Neuronal stem cell (in vitro differentiated cells): ENCODE data around the gene ZNF354C.

ENCODE experiments used
- DNase-seq: peaks from one replicate; pipeline ENCODE4 v3.0.0-alpha.2; 2013; ENCODE audit warnings: low spot score
- H2AFZ ChIP-seq: one replicate; pipeline ENCODE4 v1.6.1; 2013; ENCODE audit warnings: mild to moderate bottlenecking, low read length, inconsistent platforms
- H2AK5ac ChIP-seq: 2 replicates; pipeline ENCODE4 v1.6.1; 2013; ENCODE audit warnings: low read depth, mild to moderate bottlenecking, inconsistent platforms, low read length, moderate library complexity, mixed read lengths
- H2BK120ac ChIP-seq: 2 replicates; pipeline ENCODE4 v1.6.1; 2013; ENCODE audit warnings: low read depth, mild to moderate bottlenecking, inconsistent platforms, low read length, moderate library complexity, mixed read lengths
- H2BK12ac ChIP-seq: one replicate; pipeline ENCODE4 v1.6.1; 2013; ENCODE audit warnings: low read length, inconsistent platforms
- H2BK15ac ChIP-seq: 2 replicates; pipeline ENCODE4 v1.6.1; 2013; ENCODE audit warnings: mild to moderate bottlenecking, low read length, inconsistent platforms, mixed read lengths
- H2BK5ac ChIP-seq: one replicate; pipeline ENCODE4 v1.6.1; 2013; ENCODE audit warnings: inconsistent platforms, mild to moderate bottlenecking, low read length, moderate library complexity
- H3K14ac ChIP-seq: one replicate; pipeline ENCODE4 v1.6.1; 2013; ENCODE audit warnings: low read length, inconsistent platforms
- H3K18ac ChIP-seq: 2 replicates; pipeline ENCODE4 v1.6.1; 2013; ENCODE audit warnings: low read length, inconsistent platforms
- H3K23ac ChIP-seq: 2 replicates; pipeline ENCODE4 v1.6.1; 2013; ENCODE audit warnings: low read depth, mild to moderate bottlenecking, mixed read lengths, low read length, inconsistent platforms; ENCODE audit not compliant: poor library complexity
- H3K27ac ChIP-seq: replicated peaks from 3 replicates; pipeline ENCODE4 v1.5.1; 2013; ENCODE audit warnings: low read length, inconsistent platforms
- H3K27me3 ChIP-seq, 3 experiments: 2 replicates each; pipeline ENCODE4 v1.6.1; 2013; ENCODE audit warnings: low read length in 3 of 3, mild to moderate bottlenecking in 2 of 3, inconsistent platforms in 1 of 3, low read depth in 1 of 3, mixed read lengths in 1 of 3, moderate library complexity in 1 of 3; ENCODE audit not compliant: control insufficient read depth in 3 of 3, insufficient read depth in 3 of 3
- H3K36me3 ChIP-seq, 2 donors: replicated peaks in 1 of 2; 2 replicates each; pipeline ENCODE4 v1.6.1; 2013; ENCODE audit warnings: low read length in 2 of 2; ENCODE audit not compliant: control insufficient read depth in 2 of 2, insufficient read depth in 2 of 2
- H3K4ac ChIP-seq: 2 replicates; pipeline ENCODE4 v1.6.1; 2013; ENCODE audit warnings: inconsistent platforms, mild to moderate bottlenecking, low read length, moderate library complexity
- H3K4me1 ChIP-seq, 2 donors: 1 replicate in 1 of 2; 2 replicates in 1 of 2; pipeline ENCODE4 v1.6.1; 2013; ENCODE audit warnings: low read length in 2 of 2, low read depth in 1 of 2; ENCODE audit not compliant: control insufficient read depth in 2 of 2, insufficient read depth in 1 of 2
- H3K4me2 ChIP-seq: one replicate; pipeline ENCODE4 v1.6.1; 2013; ENCODE audit warnings: mild to moderate bottlenecking, low read length, inconsistent platforms; ENCODE audit not compliant: insufficient read depth, poor library complexity, severe bottlenecking
- H3K4me3 ChIP-seq, 2 donors: 2 replicates each; pipeline ENCODE4 v1.5.1; 2013; ENCODE audit warnings: low read length in 2 of 2, mild to moderate bottlenecking in 2 of 2, inconsistent platforms in 1 of 2, moderate library complexity in 1 of 2
- H3K79me1 ChIP-seq: one replicate; pipeline ENCODE4 v1.6.1; 2013; ENCODE audit warnings: low read depth, mild to moderate bottlenecking, inconsistent platforms, low read length, moderate library complexity
- H3K9ac ChIP-seq: one replicate; pipeline ENCODE4 v1.6.1; 2013; ENCODE audit warnings: mild to moderate bottlenecking, low read depth, low read length, inconsistent platforms; ENCODE audit not compliant: poor library complexity
- H3K9me3 ChIP-seq, 2 donors: replicated peaks in 1 of 2; 2 replicates each; pipeline versions ENCODE3 to v1.6.1; 2013; ENCODE audit warnings: low read length in 2 of 2, mild to moderate bottlenecking in 2 of 2, inconsistent platforms in 1 of 2, low read depth in 1 of 2, mixed read lengths in 1 of 2, moderate library complexity in 1 of 2; ENCODE audit not compliant: control insufficient read depth in 2 of 2, insufficient read depth in 1 of 2
- H4K8ac ChIP-seq: one replicate; pipeline ENCODE4 v1.6.1; 2013; ENCODE audit warnings: low read depth, mild to moderate bottlenecking, inconsistent platforms, low read length, moderate library complexity
- H4K91ac ChIP-seq: one replicate; pipeline ENCODE4 v1.6.1; 2013; ENCODE audit warnings: low read length, low read depth, mild to moderate bottlenecking, inconsistent platforms; ENCODE audit not compliant: poor library complexity
- WGBS, 2 donors: extraction: QIAGEN DNeasy Blood & Tissue Kit; methylation state at CpG; one replicate each; pipeline ENCODE4 v1.1.7; 2013; ENCODE audit warnings: missing lambda C conversion rate in 2 of 2, mixed read lengths in 1 of 2; ENCODE audit not compliant: insufficient read length in 2 of 2, insufficient replicate concordance in 1 of 2; ENCODE audit errors: extremely low coverage in 2 of 2; 5-methylcytosine and 5-hydroxymethylcytosine counted together

ZNF354C gene

DNA sequence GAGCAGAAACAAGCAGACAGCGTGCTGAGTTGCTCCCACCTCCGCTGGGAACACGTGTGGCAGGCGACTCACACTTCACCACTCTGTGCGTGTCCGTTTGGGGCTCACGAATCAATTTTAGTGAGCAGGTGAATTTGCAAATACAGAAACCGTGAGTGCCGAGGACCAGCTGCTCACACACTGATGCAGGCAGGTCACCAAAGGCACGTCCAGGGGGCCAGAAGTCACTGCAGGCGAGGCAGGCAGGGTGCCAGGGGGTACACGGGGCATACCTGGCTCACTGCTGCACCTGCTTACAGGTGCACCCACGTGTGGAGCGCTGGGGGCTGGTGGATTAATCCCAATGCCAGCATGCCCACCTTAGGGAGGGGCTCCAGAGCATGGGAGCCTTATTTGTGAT is 68.8 kb downstream of the ZNF354C start:
- Histone ChIP-seq H4K8ac (no peak overlapping the region), H2AK5ac (no peak overlapping the region), H3K36me3 (no peaks in the 10 kb centered on the region), H2AFZ (no peak overlapping the region), H3K27ac (no peak overlapping the region), H4K91ac (no peak overlapping the region), H3K23ac (no peak overlapping the region), H2BK12ac (no peak overlapping the region), H3K9me3 (peaks cover 0 to 16% of the 10 kb centered on the region in 2 donors), H3K9ac (no peak overlapping the region), H3K14ac (no peak overlapping the region), H3K4ac (no peak overlapping the region), H3K27me3 (no peaks in the 10 kb centered on the region), H2BK15ac (no peak overlapping the region), H2BK5ac (no peak overlapping the region), H2BK120ac (no peak overlapping the region), H3K79me1 (no peaks in the 10 kb centered on the region), H3K4me2 (no peak overlapping the region), H3K18ac (no peak overlapping the region), H3K4me3 (no peak overlapping the region), H3K4me1 (no peaks in the 10 kb centered on the region)
- WGBS, 2 donors, result no CpG with 5 or more reads among the region's 14 CpGs
- DNase-seq, result no peak

DNA sequence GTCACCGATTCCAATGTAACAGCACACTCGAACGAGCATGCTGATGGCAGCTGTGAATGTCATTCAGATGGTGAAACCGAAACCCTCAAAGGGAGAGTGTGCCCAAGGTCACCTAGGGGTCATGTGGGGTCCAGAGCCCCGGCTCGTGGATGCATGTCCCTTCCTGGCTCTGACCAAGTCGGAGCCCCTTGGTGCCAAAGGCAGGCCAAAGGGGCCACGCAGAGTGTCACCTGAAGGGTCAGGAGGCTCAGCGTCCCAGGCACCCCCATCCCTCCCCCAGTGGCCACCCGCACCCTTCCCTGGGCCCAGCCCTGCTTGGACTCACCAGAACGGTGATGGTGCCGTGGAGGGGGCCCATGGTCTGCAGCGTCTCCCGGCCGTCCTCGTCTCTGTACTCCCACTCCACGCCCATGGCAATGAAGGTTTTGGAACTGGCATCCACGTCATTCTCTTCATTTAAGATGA is 69.5 kb downstream of the ZNF354C start:
- no peaks in the 10 kb centered on the region for H3K36me3 ChIP-seq

DNA sequence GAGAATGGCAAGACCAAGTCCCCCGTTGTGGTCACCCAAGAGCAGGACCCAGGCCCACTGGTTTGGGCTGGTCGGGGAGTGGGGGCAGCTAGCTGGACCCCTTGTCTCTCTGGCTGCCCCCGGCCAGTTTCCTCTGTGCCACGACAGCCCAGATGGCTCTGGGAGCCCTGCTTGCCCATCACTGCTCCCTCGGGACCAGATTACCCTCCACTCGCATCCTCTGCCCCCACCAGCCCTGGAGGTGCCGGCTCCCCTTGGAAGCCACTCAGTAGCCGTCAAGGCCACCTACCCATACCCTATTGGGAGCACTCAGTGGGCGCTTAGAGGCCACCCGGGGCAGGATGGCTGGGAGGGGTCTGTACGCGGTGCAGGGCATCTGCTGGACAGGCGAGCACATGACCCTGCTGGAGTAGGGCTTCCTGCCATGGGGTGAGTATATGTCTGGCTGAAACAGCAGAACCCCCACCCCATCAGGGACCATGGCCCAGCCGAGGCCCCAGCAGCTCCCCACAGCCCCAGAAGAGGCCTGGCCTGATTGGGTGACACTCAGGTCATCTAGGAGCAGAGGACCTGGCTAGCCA is 70.0 kb downstream of the ZNF354C start:
- Histone ChIP-seq H2BK5ac (peak overlapping the region; percentile 71), H3K14ac (peak overlapping the region; percentile 31), H3K4me3 (no peak overlapping the region), H2AFZ (no peak overlapping the region), H3K4me2 (no peak overlapping the region), H3K23ac (no peak overlapping the region), H3K4me1 (no peaks in the 10 kb centered on the region), H2BK120ac (no peak overlapping the region), H3K9me3 (peaks cover 0 to 13% of the 10 kb centered on the region in 2 donors), H3K79me1 (no peaks in the 10 kb centered on the region), H3K9ac (no peak overlapping the region), H4K8ac (no peak overlapping the region), H3K18ac (peak overlapping the region; percentile 17), H2BK15ac (no peak overlapping the region), H3K4ac (no peak overlapping the region), H2BK12ac (no peak overlapping the region), H2AK5ac (no peak overlapping the region), H3K36me3 (no peaks in the 10 kb centered on the region), H3K27ac (no peak overlapping the region), H4K91ac (no peak overlapping the region), H3K27me3 (no peaks in the 10 kb centered on the region)
- no peak for DNase-seq
- no CpG with 5 or more reads among the region's 14 CpGs for WGBS, 2 donors

More for the DNA sequence above, 69.5 kb downstream of the ZNF354C start:
- no peak for DNase-seq
- no peak overlapping the region for H2BK5ac ChIP-seq
- no peak overlapping the region for H3K4ac ChIP-seq
- no peak overlapping the region for H2BK120ac ChIP-seq
- H2AFZ ChIP-seq, result no peak overlapping the region
- H3K4me2 ChIP-seq, result no peak overlapping the region
- H3K27me3 ChIP-seq, result no peaks in the 10 kb centered on the region
- H3K4me1 ChIP-seq, result no peaks in the 10 kb centered on the region
- peaks cover 0 to 13% of the 10 kb centered on the region in 2 donors for H3K9me3 ChIP-seq
- no peak overlapping the region for H3K27ac ChIP-seq
- H3K4me3 ChIP-seq, result no peak overlapping the region
- H3K79me1 ChIP-seq, result no peaks in the 10 kb centered on the region
- no peak overlapping the region for H4K91ac ChIP-seq
- H3K23ac ChIP-seq, result no peak overlapping the region
- H2AK5ac ChIP-seq, result no peak overlapping the region
- H3K14ac ChIP-seq, result no peak overlapping the region
- H2BK12ac ChIP-seq, result no peak overlapping the region
- H2BK15ac ChIP-seq, result no peak overlapping the region
- no peak overlapping the region for H3K9ac ChIP-seq
- no peak overlapping the region for H3K18ac ChIP-seq
- no CpG with 5 or more reads among the region's 18 CpGs for WGBS, 2 donors
- H4K8ac ChIP-seq, result no peak overlapping the region

DNA sequence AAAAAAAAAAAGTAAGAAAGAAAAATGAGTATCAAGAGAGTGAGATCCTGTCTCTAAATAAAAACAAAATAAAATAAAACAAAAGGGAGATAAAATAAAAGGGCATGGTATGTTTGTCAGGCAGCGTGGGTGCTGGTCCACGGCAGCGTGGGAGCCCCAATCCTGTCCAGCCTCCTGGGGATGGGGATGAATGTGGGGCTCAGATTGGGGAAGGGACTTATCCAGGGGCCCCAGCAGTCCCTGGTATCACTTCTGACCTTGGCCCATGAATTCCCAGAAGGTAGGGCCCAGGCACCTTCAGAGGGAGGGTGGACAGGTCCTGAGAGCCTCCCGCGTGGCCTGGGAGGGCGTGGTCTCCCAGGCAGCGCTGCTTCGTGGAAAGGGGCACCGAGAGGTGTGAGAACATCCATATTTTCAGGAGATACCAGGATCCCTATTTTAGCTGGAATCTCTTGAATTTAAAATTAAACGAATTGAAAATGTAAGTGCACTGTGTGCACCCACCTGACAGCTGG is 71.2 kb downstream of the ZNF354C start:
- WGBS, 2 donors, result no CpG with 5 or more reads among the region's 10 CpGs
- Histone ChIP-seq H2BK12ac (no peak overlapping the region), H3K18ac (no peak overlapping the region), H2BK5ac (no peak overlapping the region), H3K14ac (no peak overlapping the region), H4K91ac (no peak overlapping the region), H3K9ac (no peak overlapping the region), H3K27me3 (no peaks in the 10 kb centered on the region), H2AFZ (no peak overlapping the region), H3K9me3 (peaks cover 0 to 9% of the 10 kb centered on the region in 2 donors), H3K4me2 (no peak overlapping the region), H3K4me1 (no peaks in the 10 kb centered on the region), H3K23ac (no peak overlapping the region), H3K79me1 (no peaks in the 10 kb centered on the region), H2BK120ac (no peak overlapping the region), H2AK5ac (no peak overlapping the region), H4K8ac (no peak overlapping the region), H3K4ac (no peak overlapping the region), H3K4me3 (no peak overlapping the region), H3K36me3 (no peaks in the 10 kb centered on the region), H3K27ac (no peak overlapping the region), H2BK15ac (no peak overlapping the region)
- DNase-seq, result no peak
